ENCODE results near the gene DCBLD1. TPM values are rescaled to one million over a fixed set of nuclear protein-coding genes. Genes with fewer than 3 reads are reported as not detected.

DCBLD1 gene
- total RNA-seq, 2 donors from 2014 or later, result 8.8 to 17.6 TPM

GRCh38 chr6:117506907-117507306 is 24.4 kb downstream of the DCBLD1 start:
- Histone ChIP-seq H3K9me3 (no peaks in the 10 kb centered on the region), H3K27ac (no peak overlapping the region), H3K27me3 (replicated peaks; ENCODE audit: insufficient read depth) (no peaks in the 10 kb centered on the region), H3K4me3 (no peak overlapping the region), H3K36me3 (no peaks in the 10 kb centered on the region), H3K4me1 (replicated peaks) (no peaks in the 10 kb centered on the region)
- DNase-seq (ENCODE audit: low spot score), result no peak
- WGBS, result 60% methylated on average over 2 of the region's 2 CpGs
- no peak for TF ChIP-seq CTCF (IDR thresholded peaks at IDR 0.05)
- no peak for TF ChIP-seq POLR2AphosphoS5 (IDR thresholded peaks at IDR 0.05)
- TF ChIP-seq POLR2A (IDR thresholded peaks at IDR 0.05), result no peak
- intact Hi-C loops (cut with DNase I), result no loop called here

GRCh38 chr6:117508450-117508971 is 26.0 kb downstream of the DCBLD1 start:
- 91% methylated on average over 4 of the region's 4 CpGs for WGBS
- intact Hi-C loops (cut with DNase I), result no loop called here
- Histone ChIP-seq H3K4me3 (no peak overlapping the region), H3K27ac (no peak overlapping the region), H3K36me3 (no peaks in the 10 kb centered on the region), H3K27me3 (replicated peaks; ENCODE audit: insufficient read depth) (no peaks in the 10 kb centered on the region), H3K9me3 (no peaks in the 10 kb centered on the region), H3K4me1 (replicated peaks) (no peaks in the 10 kb centered on the region)
- no peak for DNase-seq (ENCODE audit: low spot score)
- TF ChIP-seq CTCF (IDR thresholded peaks at IDR 0.05) (no peak), POLR2A (IDR thresholded peaks at IDR 0.05) (no peak), POLR2AphosphoS5 (IDR thresholded peaks at IDR 0.05) (no peak)

GRCh38 chr6:117509021-117509420 is 26.5 kb downstream of the DCBLD1 start:
- no peak for DNase-seq (ENCODE audit: low spot score)
- Histone ChIP-seq H3K9me3 (no peaks in the 10 kb centered on the region), H3K27ac (no peak overlapping the region), H3K27me3 (replicated peaks; ENCODE audit: insufficient read depth) (no peaks in the 10 kb centered on the region), H3K36me3 (no peaks in the 10 kb centered on the region), H3K4me1 (replicated peaks) (no peaks in the 10 kb centered on the region), H3K4me3 (no peak overlapping the region)
- TF ChIP-seq POLR2A (IDR thresholded peaks at IDR 0.05) (no peak), CTCF (IDR thresholded peaks at IDR 0.05) (no peak), POLR2AphosphoS5 (IDR thresholded peaks at IDR 0.05) (no peak)
- intact Hi-C loops (cut with DNase I), result no loop called here
- WGBS, result 94% methylated on average over 7 of the region's 7 CpGs

DNA sequence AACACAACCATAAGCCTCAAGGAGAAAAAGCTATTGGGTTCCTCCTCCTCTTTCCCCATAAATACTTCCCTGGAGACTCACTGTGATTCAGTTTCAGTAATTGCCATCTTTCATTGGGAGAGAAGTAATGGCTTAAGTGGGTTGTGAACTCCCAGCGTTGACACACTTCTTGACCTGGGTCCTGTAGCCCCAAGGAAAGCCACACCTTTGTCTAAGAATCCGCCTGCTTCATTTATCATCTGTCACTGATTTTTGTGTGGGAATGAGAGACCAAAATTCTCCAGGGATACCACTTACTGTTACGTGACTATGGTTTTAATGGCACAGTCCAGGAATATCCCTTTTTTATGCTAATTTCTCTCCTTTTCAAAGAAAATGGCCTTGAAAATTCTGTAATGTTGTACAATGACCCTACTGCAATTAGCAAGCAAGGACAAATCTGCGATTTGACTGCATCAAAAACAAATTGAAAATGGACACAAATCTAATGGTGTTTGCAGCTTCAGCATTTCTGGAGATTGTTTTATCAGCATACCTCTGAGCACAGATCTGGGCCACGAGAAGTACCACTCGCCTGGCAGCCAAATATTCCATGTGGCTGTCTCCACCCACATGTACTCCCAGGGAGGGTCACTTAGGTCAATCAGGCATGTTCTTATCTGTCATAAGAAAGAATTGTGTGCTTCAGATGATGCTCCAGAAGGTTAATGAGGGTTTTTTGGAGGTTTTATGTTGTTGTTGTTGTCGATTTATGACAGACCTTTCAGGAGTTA is 29.8 kb downstream of the DCBLD1 start:
- Histone ChIP-seq H3K27ac (no peak overlapping the region), H3K4me1 (replicated peaks) (no peaks in the 10 kb centered on the region), H3K27me3 (replicated peaks; ENCODE audit: insufficient read depth) (no peaks in the 10 kb centered on the region), H3K4me3 (no peak overlapping the region), H3K36me3 (no peaks in the 10 kb centered on the region), H3K9me3 (no peaks in the 10 kb centered on the region)
- TF ChIP-seq POLR2AphosphoS5 (IDR thresholded peaks at IDR 0.05), result no peak
- TF ChIP-seq POLR2A (IDR thresholded peaks at IDR 0.05), result no peak
- TF ChIP-seq CTCF (IDR thresholded peaks at IDR 0.05), result no peak
- WGBS, result 82% methylated on average over 7 of the region's 7 CpGs
- intact Hi-C loops (cut with DNase I), result no loop called here
- DNase-seq (ENCODE audit: low spot score), result no peak

All from prostate gland (tissue), 2 donors.